GM06990 (cell line): ENCODE results near the gene CHRD.

ENCODE experiments used
- DNase-seq: peaks from one replicate; pipeline ENCODE4 v3.0.0-alpha.2; 2011; ENCODE audit not compliant: insufficient read length; ENCODE audit errors: extremely low read depth
- H3K27me3 ChIP-seq: replicated peaks from 2 replicates; pipeline ENCODE4 v1.6.0; 2011; ENCODE audit warnings: low read length; ENCODE audit not compliant: control insufficient read depth, insufficient read depth
- H3K36me3 ChIP-seq: 2 replicates; pipeline ENCODE4 v1.5.1; 2011; ENCODE audit warnings: low read length; ENCODE audit not compliant: control insufficient read depth, insufficient read depth
- H3K4me3 ChIP-seq: replicated peaks from 2 replicates; pipeline ENCODE4 v1.5.1; 2011; ENCODE audit warnings: low read depth, mild to moderate bottlenecking, control low read depth, low read length
- CTCF ChIP-seq: IDR thresholded peaks from 2 replicates; pipeline ENCODE4 v1.5.1; 2011; ENCODE audit warnings: low read length, control low read depth, mild to moderate bottlenecking, inconsistent platforms; ENCODE audit not compliant: insufficient read depth, poor library complexity, severe bottlenecking

The CHRD gene

GRCh38 chr3:184350618-184351017, 29.2 kb upstream of the CHRD start:
- no peak for TF ChIP-seq CTCF

GRCh38 chr3:184351511-184352148, 28.2 kb upstream of the CHRD start:
- Histone ChIP-seq H3K27me3 (no peaks in the 10 kb centered on the region), H3K4me3 (no peak overlapping the region), H3K36me3 (no peaks in the 10 kb centered on the region)
- DNase-seq: no peak
- TF ChIP-seq CTCF: no peak

More at GRCh38 chr3:184350618-184351017, 29.2 kb upstream of the CHRD start:
- Histone ChIP-seq H3K27me3 (no peaks in the 10 kb centered on the region), H3K4me3 (no peak overlapping the region), H3K36me3 (no peaks in the 10 kb centered on the region)
- DNase-seq: no peak

GRCh38 chr3:184352149-184352785, 27.6 kb upstream of the CHRD start:
- no peaks in the 10 kb centered on the region for H3K27me3 ChIP-seq
- no peaks in the 10 kb centered on the region for H3K36me3 ChIP-seq
- no peak for TF ChIP-seq CTCF
- H3K4me3 ChIP-seq: no peak overlapping the region
- no peak for DNase-seq

- no peaks in the 10 kb centered on the region for H3K27me3 ChIP-seq
- H3K4me3 ChIP-seq: no peak overlapping the region
- no peaks in the 10 kb centered on the region for H3K36me3 ChIP-seq
- no peak for TF ChIP-seq CTCF
- DNase-seq: no peak
These were observed 26.8 kb upstream of the CHRD start for GRCh38 chr3:184352897-184353545.

- no peaks in the 10 kb centered on the region for H3K27me3 ChIP-seq
- TF ChIP-seq CTCF: no peak
- H3K36me3 ChIP-seq: no peaks in the 10 kb centered on the region
- DNase-seq: no peak
- H3K4me3 ChIP-seq: no peak overlapping the region
These were observed 26.3 kb upstream of the CHRD start for GRCh38 chr3:184353546-184353941.
